Germinal center (tissue), 1 donor: ENCODE measurements around the gene ANKRD50.

Experiments used
- DNase-seq: peaks from one replicate; pipeline ENCODE4 v3.0.0; 2012; ENCODE audit warnings: mixed read lengths, low spot score

The ANKRD50 gene

GRCh38 chr4:124708517-124709300 is 3.8 kb downstream of the ANKRD50 start:
- no peak for DNase-seq

GRCh38 chr4:124705393-124705792 is 7.1 kb downstream of the ANKRD50 start:
- no peak for DNase-seq

- no peak for DNase-seq
Measured at GRCh38 chr4:124703154-124703553, 9.4 kb downstream of the ANKRD50 start.

- no peak for DNase-seq
Measured at GRCh38 chr4:124697441-124697840, 15.1 kb downstream of the ANKRD50 start.

GRCh38 chr4:124696182-124696581 is 16.4 kb downstream of the ANKRD50 start:
- no peak for DNase-seq

GRCh38 chr4:124694946-124695598 is 17.5 kb downstream of the ANKRD50 start:
- DNase-seq, result no peak

- no peak for DNase-seq
Measured at GRCh38 chr4:124694306-124694705, 18.2 kb downstream of the ANKRD50 start.

- no peak for DNase-seq
Measured at GRCh38 chr4:124691801-124692200, 20.7 kb downstream of the ANKRD50 start.

- no peak for DNase-seq
Measured at GRCh38 chr4:124686279-124686678, 26.3 kb downstream of the ANKRD50 start.

GRCh38 chr4:124685851-124686250 is 26.7 kb downstream of the ANKRD50 start:
- DNase-seq, result no peak

GRCh38 chr4:124684301-124684700 is 28.2 kb downstream of the ANKRD50 start:
- no peak for DNase-seq

- DNase-seq, result no peak
Measured at GRCh38 chr4:124682384-124682783, 30.1 kb downstream of the ANKRD50 start.

GRCh38 chr4:124666496-124666895 is 46.0 kb downstream of the ANKRD50 start:
- DNase-seq, result no peak

GRCh38 chr4:124658795-124659194 is 53.7 kb downstream of the ANKRD50 start:
- no peak for DNase-seq

- no peak for DNase-seq
Measured at GRCh38 chr4:124650614-124651013, 61.9 kb downstream of the ANKRD50 start.

GRCh38 chr4:124647599-124647998 is 64.9 kb downstream of the ANKRD50 start:
- no peak for DNase-seq

- DNase-seq, result no peak
Measured at GRCh38 chr4:124644621-124645020, 67.9 kb downstream of the ANKRD50 start.

GRCh38 chr4:124642846-124643245 is 69.7 kb downstream of the ANKRD50 start:
- DNase-seq, result no peak

- no peak for DNase-seq
Measured at GRCh38 chr4:124641715-124642381, 70.7 kb downstream of the ANKRD50 start.

GRCh38 chr4:124640022-124640730 is 72.4 kb downstream of the ANKRD50 start:
- DNase-seq, result no peak

GRCh38 chr4:124637321-124637720 is 75.2 kb downstream of the ANKRD50 start:
- no peak for DNase-seq

- DNase-seq, result no peak
Measured at GRCh38 chr4:124636788-124637187, 75.7 kb downstream of the ANKRD50 start.
